ENCODE measurements around the gene RTL5. TPM values are rescaled to one million over a fixed set of nuclear protein-coding genes. Genes with fewer than 3 reads are reported as not detected.

Gene RTL5
- total RNA-seq, 1 donor = 0.73 TPM

DNA sequence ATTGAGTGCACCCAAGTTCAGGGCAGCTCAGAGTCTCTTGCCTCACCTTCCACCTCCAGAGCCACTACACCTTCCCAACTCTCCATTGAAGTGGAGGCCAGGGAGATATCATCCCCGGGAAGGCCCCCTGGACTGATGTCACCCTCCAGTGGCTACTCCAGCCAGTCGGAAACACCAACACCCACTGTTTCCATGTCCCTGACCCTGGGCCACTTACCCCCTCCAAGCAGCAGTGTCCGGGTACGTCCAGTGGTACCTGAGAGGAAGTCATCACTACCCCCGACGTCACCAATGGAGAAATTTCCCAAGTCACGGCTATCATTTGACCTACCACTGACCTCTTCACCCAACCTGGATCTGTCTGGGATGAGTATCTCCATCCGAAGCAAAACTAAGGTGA is 7.8 kb upstream of the RTL5 start:
- Histone ChIP-seq H3K27me3 (ENCODE audit: insufficient read depth, low read length) (no peaks in the 10 kb centered on the region), H3K4me3 (ENCODE audit: low read length) (no peak overlapping the region), H3K9me3 (ENCODE audit: low read depth, low read length) (no peaks in the 10 kb centered on the region), H3K4me1 (ENCODE audit: insufficient read depth, low read length) (peaks cover 7% of the 10 kb centered on the region)

DNA sequence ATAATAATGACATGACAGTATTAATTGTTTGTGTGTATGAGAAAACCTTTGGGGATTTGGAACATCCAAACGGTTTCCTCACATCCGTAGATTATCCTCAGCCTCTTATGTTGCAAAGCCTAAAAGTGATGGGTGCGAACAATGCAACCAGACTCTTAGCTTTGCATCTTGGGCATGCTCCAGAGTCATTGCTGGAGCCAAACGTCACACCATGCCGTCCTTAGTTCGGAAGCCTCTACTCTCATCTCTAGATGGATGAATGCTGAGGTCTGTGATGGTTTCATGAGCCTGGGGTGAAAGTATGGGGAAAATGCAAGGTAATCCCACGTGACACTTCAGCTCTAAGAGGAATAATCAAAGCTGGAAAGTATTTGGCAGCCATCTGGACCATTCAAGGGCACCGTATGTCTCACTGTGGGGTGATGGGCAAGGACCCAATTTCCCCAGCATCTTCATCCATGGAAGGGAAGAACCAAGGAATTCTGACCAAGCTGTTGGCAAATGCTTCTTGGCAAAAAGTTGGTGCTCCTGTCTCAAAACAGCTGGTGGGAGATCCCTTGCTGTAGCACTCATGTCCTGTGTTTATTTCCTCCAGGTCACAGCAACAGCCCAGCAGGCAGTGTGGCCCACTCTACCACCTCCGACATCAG is 6.3 kb upstream of the RTL5 start:
- Histone ChIP-seq H3K27me3 (ENCODE audit: insufficient read depth, low read length) (no peaks in the 10 kb centered on the region), H3K4me3 (ENCODE audit: low read length) (no peak overlapping the region), H3K4me1 (ENCODE audit: insufficient read depth, low read length) (peaks cover 7% of the 10 kb centered on the region), H3K9me3 (ENCODE audit: low read depth, low read length) (no peaks in the 10 kb centered on the region)

DNA sequence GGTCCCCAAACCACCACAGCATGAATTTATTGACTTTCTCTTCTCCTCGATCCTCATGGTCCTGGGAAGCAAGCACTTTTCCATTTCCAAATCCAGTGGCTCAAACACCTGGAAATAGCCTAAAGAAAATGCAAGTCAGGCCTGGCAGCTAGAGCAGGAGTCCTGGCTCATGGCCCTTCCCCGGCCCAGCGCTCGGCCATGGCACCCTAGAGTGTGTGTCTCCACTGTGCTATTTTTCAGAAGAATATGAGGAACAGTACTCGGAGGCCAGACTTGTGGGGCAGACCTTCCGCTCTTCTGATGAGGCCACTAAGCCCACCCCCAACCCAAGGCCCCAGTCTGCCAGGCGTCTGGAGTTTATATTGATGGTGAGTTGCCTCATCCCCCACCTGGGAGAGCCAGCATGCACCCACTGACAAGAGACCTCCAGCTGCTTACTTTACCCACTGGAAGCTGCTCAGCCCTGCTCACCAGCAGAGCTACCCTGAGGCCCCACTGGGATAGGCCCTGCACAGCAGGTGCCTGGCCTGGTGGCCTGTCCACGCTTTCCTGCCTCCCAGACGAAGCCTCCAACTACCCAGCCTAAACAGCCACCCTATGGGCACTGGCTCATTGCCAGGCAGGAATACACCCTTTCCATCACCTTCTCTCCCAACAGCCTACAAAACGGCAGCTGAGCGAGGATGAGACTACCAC is 2.3 kb upstream of the RTL5 start:
- no peaks in the 10 kb centered on the region for H3K9me3 ChIP-seq (ENCODE audit: low read depth, low read length)
- peaks cover 26% of the 10 kb centered on the region for H3K4me1 ChIP-seq (ENCODE audit: insufficient read depth, low read length)
- H3K27me3 ChIP-seq (ENCODE audit: insufficient read depth, low read length) = no peaks in the 10 kb centered on the region
- no peak overlapping the region for H3K4me3 ChIP-seq (ENCODE audit: low read length)

DNA sequence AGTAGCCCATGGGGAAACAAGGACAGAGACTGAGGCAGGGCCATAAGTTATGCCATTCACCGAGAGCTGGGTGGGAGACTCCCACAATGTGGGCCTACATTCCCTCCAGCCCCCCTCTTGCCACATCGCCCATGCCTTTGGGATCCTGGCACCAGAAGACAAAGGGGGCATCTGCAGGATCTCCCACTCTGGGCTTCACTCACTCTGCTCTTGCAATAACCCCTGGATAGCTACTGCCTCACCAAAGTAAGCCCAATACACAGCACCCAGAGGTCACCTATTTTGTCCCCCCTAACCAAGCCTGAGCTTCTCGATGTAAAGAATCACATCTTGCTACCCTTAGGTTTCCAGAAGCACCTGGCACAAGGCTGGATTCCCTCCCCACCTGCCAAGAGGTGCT is 741 bp upstream of the RTL5 start:
- Histone ChIP-seq H3K27me3 (ENCODE audit: insufficient read depth, low read length) (no peaks in the 10 kb centered on the region), H3K9me3 (ENCODE audit: low read depth, low read length) (no peaks in the 10 kb centered on the region), H3K4me1 (ENCODE audit: insufficient read depth, low read length) (peaks cover 38% of the 10 kb centered on the region), H3K4me3 (ENCODE audit: low read length) (no peak overlapping the region)

DNA sequence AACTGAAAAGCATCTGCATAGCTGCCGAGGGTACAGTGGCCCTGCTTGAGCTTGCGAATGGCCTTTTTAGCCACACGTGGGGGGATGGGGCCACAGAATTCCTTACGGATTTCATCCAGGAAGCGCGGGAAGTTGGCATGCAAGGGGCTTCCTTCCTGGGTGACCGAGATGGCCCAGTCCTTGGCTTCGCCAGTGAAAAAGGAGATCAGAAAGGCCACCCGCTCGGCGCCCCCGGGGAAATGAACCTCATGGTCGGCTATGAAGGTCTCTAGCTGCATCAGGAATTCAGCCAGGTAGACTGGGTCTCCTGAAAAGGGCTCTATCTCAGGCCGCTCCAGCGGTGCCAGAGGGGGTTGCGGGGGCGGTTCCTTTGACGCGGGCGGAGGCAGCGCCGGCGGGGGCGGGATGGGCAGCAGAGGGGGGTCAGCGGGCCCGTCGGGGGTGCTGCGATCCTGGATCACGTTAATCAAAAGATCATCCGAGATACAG is 909 bp downstream of the RTL5 start:
- Histone ChIP-seq H3K4me1 (ENCODE audit: insufficient read depth, low read length) (peaks cover 55% of the 10 kb centered on the region), H3K9me3 (ENCODE audit: low read depth, low read length) (no peaks in the 10 kb centered on the region), H3K27me3 (ENCODE audit: insufficient read depth, low read length) (no peaks in the 10 kb centered on the region), H3K4me3 (ENCODE audit: low read length) (no peak overlapping the region)

DNA sequence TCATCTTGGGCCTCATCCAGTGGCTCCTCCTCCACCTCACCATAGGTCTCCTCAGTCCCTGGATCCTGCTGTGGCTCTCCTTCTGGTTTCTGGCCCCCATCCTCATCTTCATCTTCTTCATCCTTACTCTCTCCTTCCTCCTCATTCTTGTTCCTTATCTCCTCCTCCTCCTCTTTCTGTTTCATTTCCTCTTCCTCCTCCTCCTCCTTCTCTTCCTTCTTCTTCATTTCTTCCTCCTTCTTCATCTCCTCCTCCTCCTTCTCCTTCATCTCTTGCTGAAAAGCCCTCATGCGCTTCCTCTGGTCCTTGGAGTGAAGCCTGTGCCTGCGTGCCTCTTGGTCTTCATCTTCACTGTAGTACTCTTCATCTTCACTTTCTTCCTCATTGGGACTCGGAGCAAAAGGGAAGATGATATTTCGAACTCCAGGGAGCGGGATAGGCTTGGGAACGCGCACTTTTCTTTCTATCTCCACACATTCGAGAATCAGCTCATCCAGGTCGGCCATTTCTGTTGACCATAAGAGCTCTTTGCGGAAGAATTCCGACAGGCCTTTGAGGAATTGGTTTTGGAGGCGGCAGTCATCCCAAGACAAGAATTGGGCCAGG is 1.5 kb downstream of the RTL5 start:
- H3K27me3 ChIP-seq (ENCODE audit: insufficient read depth, low read length) = no peaks in the 10 kb centered on the region
- no peak overlapping the region for H3K4me3 ChIP-seq (ENCODE audit: low read length)
- no peaks in the 10 kb centered on the region for H3K9me3 ChIP-seq (ENCODE audit: low read depth, low read length)
- peaks cover 60% of the 10 kb centered on the region for H3K4me1 ChIP-seq (ENCODE audit: insufficient read depth, low read length)

DNA sequence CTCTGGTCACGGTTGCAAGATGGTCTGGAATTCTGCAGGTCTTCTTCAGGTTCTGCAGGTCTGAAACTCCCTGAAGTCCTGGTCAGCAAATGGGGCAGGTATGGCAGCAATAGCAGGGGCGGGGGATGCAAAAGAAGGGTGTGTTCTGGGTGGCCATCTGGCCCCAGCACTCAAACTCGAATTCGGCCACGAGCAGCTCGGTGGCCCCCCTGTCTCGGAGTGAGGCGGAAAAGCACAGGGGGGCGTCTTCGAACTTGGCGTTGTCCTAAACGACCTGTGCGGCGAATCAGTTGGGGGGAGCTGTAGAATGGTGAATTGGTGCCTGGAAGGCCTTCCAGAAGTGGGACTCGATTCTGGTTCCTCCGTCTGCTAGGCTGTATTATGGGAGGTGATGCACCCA is 2.1 kb downstream of the RTL5 start:
- H3K9me3 ChIP-seq (ENCODE audit: low read depth, low read length) = no peaks in the 10 kb centered on the region
- H3K4me3 ChIP-seq (ENCODE audit: low read length) = no peak overlapping the region

DNA sequence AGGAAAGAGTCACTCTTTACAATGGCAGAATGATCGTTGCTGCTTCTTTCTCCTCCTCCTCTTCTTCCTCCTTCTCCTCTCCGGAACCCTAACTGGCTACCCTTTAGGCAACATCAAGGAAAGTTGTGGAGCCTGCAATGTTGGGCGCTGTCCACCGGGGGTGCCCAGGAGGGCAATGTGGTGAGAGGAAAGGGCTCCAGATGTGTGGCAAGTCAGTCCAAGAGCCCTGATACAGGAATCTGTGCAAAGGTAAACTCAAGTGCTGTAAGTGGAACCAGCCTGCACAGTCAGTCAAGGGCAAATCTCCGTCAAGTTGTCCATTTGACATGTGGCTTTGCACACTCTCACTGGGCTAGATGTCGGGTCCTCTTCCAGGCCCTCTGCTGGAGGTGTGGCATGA is 2.8 kb downstream of the RTL5 start:
- Histone ChIP-seq H3K9me3 (ENCODE audit: low read depth, low read length) (no peaks in the 10 kb centered on the region), H3K27me3 (ENCODE audit: insufficient read depth, low read length) (no peaks in the 10 kb centered on the region), H3K4me1 (ENCODE audit: insufficient read depth, low read length) (peaks cover 74% of the 10 kb centered on the region)

More for the DNA sequence above, 2.1 kb downstream of the RTL5 start:
- H3K4me1 ChIP-seq (ENCODE audit: insufficient read depth, low read length) = peaks cover 66% of the 10 kb centered on the region
- H3K27me3 ChIP-seq (ENCODE audit: insufficient read depth, low read length) = no peaks in the 10 kb centered on the region

DNA sequence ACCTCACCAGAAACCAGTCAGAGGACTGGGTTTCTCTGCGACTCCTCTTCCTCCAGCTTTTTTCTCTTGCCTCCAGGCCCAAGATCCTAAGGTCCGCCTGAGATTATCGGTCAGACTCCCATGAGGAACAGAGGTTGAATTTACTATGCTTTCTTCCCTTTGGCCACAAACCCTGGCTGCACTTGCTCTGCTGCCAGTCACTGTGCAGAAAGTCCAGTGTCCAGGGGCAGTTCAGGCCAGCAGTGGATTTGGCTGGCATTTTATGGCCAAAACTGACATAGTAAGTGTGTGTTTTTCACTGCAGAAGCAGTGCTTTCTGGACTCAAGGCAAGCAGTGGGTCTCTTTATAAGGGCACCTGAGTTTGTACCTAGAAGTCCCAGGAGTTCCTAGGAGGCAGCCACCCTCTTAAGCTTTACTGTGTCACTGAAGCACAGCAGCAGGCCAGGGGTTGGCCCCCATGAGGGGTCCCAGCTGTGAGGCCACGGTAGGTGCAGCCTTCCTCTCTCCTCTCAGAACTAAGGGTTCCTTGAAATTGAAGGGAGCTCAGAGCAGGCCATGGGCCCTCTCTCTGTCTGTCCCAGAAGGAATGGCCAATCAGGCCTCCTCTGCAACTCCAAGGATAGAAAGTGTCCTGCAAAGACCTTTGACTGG is 3.4 kb downstream of the RTL5 start:
- Histone ChIP-seq H3K9me3 (ENCODE audit: low read depth, low read length) (no peaks in the 10 kb centered on the region), H3K4me1 (ENCODE audit: insufficient read depth, low read length) (peaks cover 80% of the 10 kb centered on the region), H3K4me3 (ENCODE audit: low read length) (no peak overlapping the region), H3K27me3 (ENCODE audit: insufficient read depth, low read length) (no peaks in the 10 kb centered on the region)

More for the DNA sequence above, 2.8 kb downstream of the RTL5 start:
- no peak overlapping the region for H3K4me3 ChIP-seq (ENCODE audit: low read length)

DNA sequence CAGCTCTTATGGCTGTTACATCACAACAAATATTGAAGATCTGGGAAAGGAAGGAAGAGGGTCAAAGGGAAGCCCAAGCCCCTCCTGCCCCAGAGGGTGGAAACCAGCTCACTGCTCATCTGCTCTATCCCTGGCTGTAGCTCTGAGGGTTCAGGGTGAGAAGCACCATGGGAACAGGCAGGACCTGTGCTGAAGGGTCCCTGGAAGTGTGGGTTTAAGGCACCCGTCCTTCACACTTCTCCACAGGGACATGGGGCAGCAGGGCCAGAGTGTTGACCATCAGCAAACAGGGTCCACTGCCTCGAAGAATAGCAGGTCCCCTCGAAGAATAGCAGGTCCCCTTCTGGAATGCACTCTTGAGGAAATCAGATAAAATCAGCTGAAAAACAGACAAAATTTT is 4.4 kb downstream of the RTL5 start:
- no peaks in the 10 kb centered on the region for H3K27me3 ChIP-seq (ENCODE audit: insufficient read depth, low read length)
- no peak overlapping the region for H3K4me3 ChIP-seq (ENCODE audit: low read length)
- H3K9me3 ChIP-seq (ENCODE audit: low read depth, low read length) = no peaks in the 10 kb centered on the region
- H3K4me1 ChIP-seq (ENCODE audit: insufficient read depth, low read length) = peaks cover 87% of the 10 kb centered on the region

DNA sequence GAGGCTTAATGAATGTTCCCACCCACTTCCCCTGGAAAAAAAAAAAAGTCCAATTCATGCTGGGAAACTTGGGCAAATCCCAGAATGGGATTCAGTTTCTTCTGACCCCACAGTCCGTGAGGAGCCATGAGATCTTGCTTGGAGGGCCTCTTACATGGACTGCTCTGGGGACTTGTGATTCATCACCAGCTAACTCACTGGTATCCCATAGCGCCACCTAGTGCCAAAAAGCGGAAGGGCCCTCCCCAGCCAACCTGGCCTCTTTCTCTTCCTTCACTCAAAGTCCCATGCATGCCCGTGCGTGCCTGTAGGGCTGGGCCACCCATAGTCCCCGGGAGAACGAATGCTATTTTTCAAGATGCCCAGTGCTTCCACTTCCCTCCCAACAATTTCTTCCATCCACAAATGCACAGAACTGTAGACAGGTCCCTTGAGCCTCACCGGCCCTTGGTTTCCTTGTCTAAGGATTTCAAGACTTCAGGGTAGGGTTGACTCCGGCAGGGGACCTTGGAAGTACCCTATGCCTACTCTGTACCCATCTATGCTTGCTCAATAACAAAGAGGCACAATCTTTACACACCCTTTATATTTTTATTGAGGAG is 5.1 kb downstream of the RTL5 start:
- H3K4me1 ChIP-seq (ENCODE audit: insufficient read depth, low read length) = peaks cover 92% of the 10 kb centered on the region
- no peaks in the 10 kb centered on the region for H3K9me3 ChIP-seq (ENCODE audit: low read depth, low read length)
- H3K4me3 ChIP-seq (ENCODE audit: low read length) = no peak overlapping the region
- no peaks in the 10 kb centered on the region for H3K27me3 ChIP-seq (ENCODE audit: insufficient read depth, low read length)

DNA sequence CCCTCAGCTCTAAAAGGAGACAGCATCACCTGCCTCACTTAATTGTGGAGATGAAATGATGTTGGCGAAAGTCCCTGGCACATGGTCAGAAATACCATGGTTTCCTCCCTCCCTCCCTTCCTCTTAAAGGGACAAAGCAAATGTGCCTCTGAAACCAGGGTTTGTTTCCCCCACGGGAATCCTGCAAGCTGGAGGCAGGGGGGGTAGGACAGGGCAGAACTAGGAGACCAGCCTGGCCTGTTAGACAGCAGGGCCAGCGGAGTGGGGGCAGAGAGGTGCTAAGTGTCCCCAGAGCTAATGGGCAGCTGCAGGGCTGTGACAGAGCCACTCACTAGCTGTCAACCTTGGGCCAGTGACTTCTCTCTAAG is 5.7 kb downstream of the RTL5 start:
- no peaks in the 10 kb centered on the region for H3K9me3 ChIP-seq (ENCODE audit: low read depth, low read length)
- no peak overlapping the region for H3K4me3 ChIP-seq (ENCODE audit: low read length)
- peaks cover 94% of the 10 kb centered on the region for H3K4me1 ChIP-seq (ENCODE audit: insufficient read depth, low read length)
- no peaks in the 10 kb centered on the region for H3K27me3 ChIP-seq (ENCODE audit: insufficient read depth, low read length)

DNA sequence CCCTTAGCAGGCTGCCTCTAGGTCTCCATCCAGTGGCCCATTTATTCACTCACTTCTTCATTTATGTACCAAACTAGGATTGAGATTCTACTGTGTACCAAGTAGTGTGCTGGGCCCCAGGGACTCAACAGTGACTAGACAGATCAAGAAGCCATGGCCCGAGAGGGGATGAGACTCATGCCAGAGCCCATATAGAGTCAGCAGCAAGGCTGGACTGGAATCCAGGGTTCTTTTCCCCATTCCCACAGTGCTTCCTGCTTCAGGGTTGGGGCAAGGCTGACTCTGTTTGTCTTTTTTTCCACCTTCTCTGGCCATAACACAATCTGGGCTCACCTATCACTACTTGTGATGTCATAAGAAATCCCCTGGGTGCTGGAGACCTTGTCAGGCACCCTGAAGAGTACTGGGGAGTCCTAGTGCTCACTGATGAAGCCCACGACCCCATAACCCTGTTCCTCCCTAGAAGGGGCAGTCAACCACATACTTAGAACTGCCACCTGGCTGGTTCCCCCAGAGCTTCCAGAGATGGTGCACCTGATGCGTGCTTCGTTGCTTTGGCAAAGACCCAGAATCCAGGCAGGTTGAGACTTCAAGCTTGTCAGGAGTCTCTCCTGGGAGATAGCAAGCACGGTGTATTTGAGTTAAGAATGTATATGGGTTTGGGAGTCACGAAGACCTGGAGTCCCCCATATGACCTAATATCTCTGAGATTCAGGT is 6.2 kb downstream of the RTL5 start:
- Histone ChIP-seq H3K4me1 (ENCODE audit: insufficient read depth, low read length) (peaks cover 96% of the 10 kb centered on the region), H3K4me3 (ENCODE audit: low read length) (no peak overlapping the region), H3K27me3 (ENCODE audit: insufficient read depth, low read length) (no peaks in the 10 kb centered on the region), H3K9me3 (ENCODE audit: low read depth, low read length) (no peaks in the 10 kb centered on the region)

DNA sequence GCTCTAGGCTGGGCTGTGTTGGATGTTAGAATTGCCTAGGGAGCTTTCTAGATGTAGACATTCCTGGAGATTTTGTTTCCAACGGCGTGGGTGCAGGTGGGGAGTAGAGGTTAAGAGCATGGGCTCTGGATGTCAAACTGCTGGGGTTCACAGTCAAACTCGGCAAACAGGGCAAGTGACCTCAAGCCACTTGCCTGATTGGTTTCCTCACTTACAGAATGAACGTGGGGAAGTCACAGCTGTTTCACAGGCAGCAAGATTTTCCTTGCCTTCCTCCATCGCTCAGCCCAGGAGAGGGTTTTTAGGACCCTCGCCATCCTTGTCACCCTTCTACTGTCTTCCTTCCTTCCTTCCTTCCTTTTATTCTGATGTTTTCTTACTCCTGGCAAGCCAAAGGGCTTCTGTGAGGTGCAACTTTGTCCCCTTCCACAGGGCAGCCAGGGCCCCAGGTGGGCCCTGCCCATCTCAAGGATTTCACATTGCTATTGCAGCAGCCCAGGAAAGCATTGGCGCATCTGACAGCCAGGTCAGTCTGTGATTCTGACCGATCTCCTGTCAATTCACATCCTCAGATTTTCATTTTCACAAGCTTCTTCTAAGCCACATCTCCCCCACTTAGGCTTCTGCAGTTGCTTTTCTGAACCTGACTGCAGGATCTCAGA is 7.0 kb downstream of the RTL5 start:
- peaks cover 92% of the 10 kb centered on the region for H3K4me1 ChIP-seq (ENCODE audit: insufficient read depth, low read length)
- H3K9me3 ChIP-seq (ENCODE audit: low read depth, low read length) = no peaks in the 10 kb centered on the region
- H3K27me3 ChIP-seq (ENCODE audit: insufficient read depth, low read length) = no peaks in the 10 kb centered on the region
- H3K4me3 ChIP-seq (ENCODE audit: low read length) = no peak overlapping the region

Data from mononuclear cell (primary cell).